H1 (cell line): ENCODE measurements around the gene SPIB.

ENCODE experiments used
- CEBPB ChIP-seq: IDR thresholded peaks from 2 replicates; pipeline ENCODE4 v1.6.1; 2012; ENCODE audit warnings: low read depth, low read length
- CHD2 ChIP-seq: IDR thresholded peaks from 2 replicates; pipeline ENCODE4 v1.6.1; 2012; ENCODE audit warnings: low read length, improper control_type of control experiment
- EZH2 ChIP-seq: fragments of 200-600 bp; sonication (generic); IDR thresholded peaks from 2 replicates; pipeline ENCODE4 v1.7.1; 2012; ENCODE audit warnings: low read depth, mild to moderate bottlenecking, moderate library complexity, low read length, inconsistent platforms; ENCODE audit not compliant: severe bottlenecking
- POLR2A ChIP-seq, 2 experiments: IDR thresholded peaks; 1 replicate in 1 of 2; 2 replicates in 1 of 2; pipeline ENCODE4 v1.6.1; 2011; ENCODE audit warnings: low read depth in 2 of 2, low read length in 2 of 2, mild to moderate bottlenecking in 2 of 2; ENCODE audit errors: control extremely low read depth in 1 of 2
- POLR2AphosphoS5 ChIP-seq: IDR thresholded peaks from 2 replicates; pipeline ENCODE4 v1.6.1; 2011; ENCODE audit warnings: low read depth, low read length
- SAP30 ChIP-seq: fragments of 300-600 bp; sonication (generic); IDR thresholded peaks from 2 replicates; pipeline ENCODE4 v1.7.1; 2012; ENCODE audit warnings: low read length, moderate library complexity, mild to moderate bottlenecking, inconsistent platforms; ENCODE audit not compliant: insufficient read depth, insufficient replicate concordance
- SUZ12 ChIP-seq: fragments of 200-600 bp; sonication (generic); IDR thresholded peaks from 2 replicates; pipeline ENCODE4 v1.6.1; 2012; ENCODE audit warnings: mild to moderate bottlenecking, inconsistent platforms, low read length, moderate library complexity, mixed read lengths
- TF ChIP-seq, protein P1 (sequence below), 3 experiments: IDR thresholded peaks; 1 replicate in 2 of 3; 2 replicates in 1 of 3; pipeline versions ENCODE4 v1.5.1 to v1.6.1; 2011; ENCODE audit warnings: low read length in 3 of 3, mild to moderate bottlenecking in 3 of 3, inconsistent platforms in 2 of 3, low read depth in 1 of 3, moderate library complexity in 1 of 3; ENCODE audit not compliant: insufficient read depth in 1 of 3; ENCODE audit errors: control extremely low read depth in 1 of 3

DNA sequence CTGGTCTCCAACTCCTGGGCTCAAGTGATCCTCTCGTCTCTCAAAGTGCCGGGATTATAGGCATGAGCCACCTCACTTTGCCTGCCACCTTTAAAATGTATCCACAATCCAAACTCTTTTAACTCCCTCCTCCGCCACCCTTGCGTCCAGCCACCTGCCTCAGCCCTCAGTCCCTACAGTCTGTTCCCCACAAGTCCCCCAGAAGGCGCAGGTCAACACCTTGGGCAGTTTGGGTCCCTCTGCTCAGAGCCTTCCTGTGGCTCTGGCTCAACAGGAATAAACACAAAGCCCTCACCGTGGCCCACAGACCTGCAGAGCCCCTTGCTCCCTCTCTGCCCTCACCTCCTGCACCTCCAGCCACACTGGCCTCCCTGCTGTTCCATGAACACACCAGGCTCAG is 50.1 kb downstream of the SPIB start:
- TF ChIP-seq EZH2 (no peak), SUZ12 (no peak), CEBPB (no peak), SAP30 (no peak), CHD2 (no peak), POLR2A (IDR thresholded peaks at IDR 0.05; ENCODE audit: control extremely low read depth in 1 of 2, low read depth in 2 of 2, low read length in 2 of 2) (no peak), POLR2AphosphoS5 (no peak)
- TF ChIP-seq, protein P1, sequence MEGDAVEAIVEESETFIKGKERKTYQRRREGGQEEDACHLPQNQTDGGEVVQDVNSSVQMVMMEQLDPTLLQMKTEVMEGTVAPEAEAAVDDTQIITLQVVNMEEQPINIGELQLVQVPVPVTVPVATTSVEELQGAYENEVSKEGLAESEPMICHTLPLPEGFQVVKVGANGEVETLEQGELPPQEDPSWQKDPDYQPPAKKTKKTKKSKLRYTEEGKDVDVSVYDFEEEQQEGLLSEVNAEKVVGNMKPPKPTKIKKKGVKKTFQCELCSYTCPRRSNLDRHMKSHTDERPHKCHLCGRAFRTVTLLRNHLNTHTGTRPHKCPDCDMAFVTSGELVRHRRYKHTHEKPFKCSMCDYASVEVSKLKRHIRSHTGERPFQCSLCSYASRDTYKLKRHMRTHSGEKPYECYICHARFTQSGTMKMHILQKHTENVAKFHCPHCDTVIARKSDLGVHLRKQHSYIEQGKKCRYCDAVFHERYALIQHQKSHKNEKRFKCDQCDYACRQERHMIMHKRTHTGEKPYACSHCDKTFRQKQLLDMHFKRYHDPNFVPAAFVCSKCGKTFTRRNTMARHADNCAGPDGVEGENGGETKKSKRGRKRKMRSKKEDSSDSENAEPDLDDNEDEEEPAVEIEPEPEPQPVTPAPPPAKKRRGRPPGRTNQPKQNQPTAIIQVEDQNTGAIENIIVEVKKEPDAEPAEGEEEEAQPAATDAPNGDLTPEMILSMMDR (IDR thresholded peaks at IDR 0.05; ENCODE audit: control extremely low read depth in 1 of 3, insufficient read depth in 1 of 3, low read depth in 1 of 3, low read length in 3 of 3) = no peak
